ENCODE data around the gene GSTM3. TPM values are rescaled to one million over a fixed set of nuclear protein-coding genes. Genes with fewer than 3 reads are reported as not detected.
A peak's percentile ranks its signal among the peaks of the same experiment; 100 is the strongest.

Gene GSTM3
- total RNA-seq, 2 donors from 2014 or later, result 68.5 to 73.8 TPM

- Histone ChIP-seq H3K9me3 (no peaks in the 10 kb centered on the region), H3K4me3 (no peak overlapping the region), H3K4me1 (peaks cover 22% of the 10 kb centered on the region), H3K36me3 (replicated peaks in 1 of 2; ENCODE audit: insufficient read depth in 1 of 2, low read depth in 2 of 2) (no peaks in the 10 kb centered on the region), H3K27ac (no peak overlapping the region), H3K27me3 (no peaks in the 10 kb centered on the region)
- intact Hi-C loops (cut with DNase I), result no loop called here
- WGBS, 2 donors, result 85 to 90% methylated on average over 18 to 19 of the region's 19 CpGs
- no peak for ATAC-seq
- DNase-seq, result peak in 1 of 4 donors; percentile 1
- TF ChIP-seq POLR2A (IDR thresholded peaks at IDR 0.05) (no peak), CTCF (IDR thresholded peaks at IDR 0.05) (no peak)
Observed at GRCh38 chr1:109787845-109788601, 47.2 kb upstream of the GSTM3 start.

- 84 to 92% methylated on average over 5 to 9 of the region's 9 CpGs for WGBS, 2 donors
- Histone ChIP-seq H3K27ac (no peak overlapping the region), H3K4me3 (no peak overlapping the region), H3K4me1 (peaks cover 18% of the 10 kb centered on the region), H3K36me3 (replicated peaks in 1 of 2; ENCODE audit: insufficient read depth in 1 of 2, low read depth in 2 of 2) (no peaks in the 10 kb centered on the region), H3K9me3 (no peaks in the 10 kb centered on the region), H3K27me3 (no peaks in the 10 kb centered on the region)
- intact Hi-C loops (cut with DNase I), result no loop called here
- no peak for TF ChIP-seq POLR2A (IDR thresholded peaks at IDR 0.05)
- TF ChIP-seq CTCF (IDR thresholded peaks at IDR 0.05), result no peak
- ATAC-seq (no peak), DNase-seq (no peak)
Observed at GRCh38 chr1:109787211-109787844, 46.5 kb upstream of the GSTM3 start.

GRCh38 chr1:109786531-109787021 is 45.7 kb upstream of the GSTM3 start:
- Histone ChIP-seq H3K36me3 (replicated peaks in 1 of 2; ENCODE audit: insufficient read depth in 1 of 2, low read depth in 2 of 2) (no peaks in the 10 kb centered on the region), H3K27me3 (no peaks in the 10 kb centered on the region), H3K4me1 (peaks cover 10% of the 10 kb centered on the region), H3K27ac (no peak overlapping the region), H3K9me3 (no peaks in the 10 kb centered on the region), H3K4me3 (no peak overlapping the region)
- intact Hi-C loops (cut with DNase I), result no loop called here
- ATAC-seq (no peak), DNase-seq (no peak)
- WGBS, 2 donors, result 63 to 74% methylated on average over 4 to 6 of the region's 6 CpGs
- TF ChIP-seq POLR2A (IDR thresholded peaks at IDR 0.05) (no peak), CTCF (IDR thresholded peaks at IDR 0.05) (no peak)

- Histone ChIP-seq H3K4me1 (peaks cover 9% of the 10 kb centered on the region), H3K9me3 (no peaks in the 10 kb centered on the region), H3K27me3 (no peaks in the 10 kb centered on the region), H3K27ac (no peak overlapping the region), H3K36me3 (replicated peaks in 1 of 2; ENCODE audit: insufficient read depth in 1 of 2, low read depth in 2 of 2) (no peaks in the 10 kb centered on the region), H3K4me3 (no peak overlapping the region)
- intact Hi-C loops (cut with DNase I), result no loop called here
- TF ChIP-seq POLR2A (IDR thresholded peaks at IDR 0.05) (no peak), CTCF (IDR thresholded peaks at IDR 0.05) (no peak)
- DNase-seq (peak in 1 of 4 donors; percentile 2), ATAC-seq (no peak)
- 68 to 71% methylated on average over 5 of the region's 5 CpGs for WGBS, 2 donors
Observed at GRCh38 chr1:109786112-109786480, 45.3 kb upstream of the GSTM3 start.

Measured in body of pancreas (tissue), 4 donors.